GM18873 (cell line): Measurements from ENCODE around the gene ITGB2.
"Not testable (repeated sequence)": the region's sequence is repeated elsewhere in the genome, so short reads cannot be mapped to it uniquely, and the experiment has no call there.

ENCODE experiments used
- ATAC-seq: cut with Tn5 transposase; IDR thresholded peaks from one replicate; pipeline ENCODE4 v1.9.1; 2021; ENCODE audit warnings: mild to moderate bottlenecking, moderate library complexity, moderate number of reproducible peaks; ENCODE audit not compliant: unreplicated experiment, low FRiP score

The ITGB2 gene

GRCh38 chr21:44887126-44887806 is 33.4 kb downstream of the ITGB2 start:
- ATAC-seq = no peak

DNA sequence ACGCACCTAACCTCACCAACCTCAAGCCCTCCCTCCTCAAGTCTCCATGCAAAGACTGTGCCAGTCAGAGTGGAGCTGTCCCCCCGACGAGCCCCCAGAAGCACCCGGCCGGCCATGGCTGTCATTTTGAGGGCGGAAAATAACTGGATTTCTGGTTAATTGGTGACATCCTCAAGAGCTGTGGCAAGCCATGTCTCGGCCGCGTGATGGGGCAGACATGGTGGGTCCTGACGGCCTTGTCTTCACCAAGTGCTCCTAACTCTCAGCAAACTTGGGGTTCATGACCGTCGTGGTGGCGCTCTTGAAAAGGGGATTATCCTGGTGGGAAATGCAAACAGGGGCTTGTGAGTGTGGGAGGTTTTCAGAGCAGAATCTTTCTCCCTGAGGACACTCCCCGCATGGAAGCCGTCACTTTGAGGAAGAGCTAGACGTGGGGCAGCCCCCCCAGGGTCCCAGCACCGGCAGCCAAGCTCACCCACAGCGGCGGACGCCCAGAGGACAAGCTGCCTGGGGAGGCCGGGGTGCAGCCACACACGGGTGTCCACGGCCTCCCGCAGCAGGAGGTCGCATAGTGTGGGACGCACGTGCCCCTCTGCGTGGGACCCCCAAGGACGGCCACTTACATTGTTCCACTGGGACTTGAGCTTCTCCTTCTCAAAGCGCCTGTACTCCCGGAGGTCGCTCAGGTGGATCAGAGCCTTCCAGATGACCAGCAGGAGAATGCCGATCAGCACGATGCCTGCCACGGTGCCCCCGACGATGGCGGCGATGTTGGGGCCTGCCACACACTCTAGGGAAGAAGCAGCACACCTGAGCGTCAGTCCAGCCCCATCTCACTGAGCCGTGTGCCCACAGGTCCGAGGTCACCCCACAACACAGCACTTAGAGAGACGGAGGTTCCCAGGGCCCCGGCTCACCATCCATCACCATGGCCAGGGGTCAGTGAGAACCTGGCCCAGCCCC is 34.3 kb downstream of the ITGB2 start:
- ATAC-seq = no peak

DNA sequence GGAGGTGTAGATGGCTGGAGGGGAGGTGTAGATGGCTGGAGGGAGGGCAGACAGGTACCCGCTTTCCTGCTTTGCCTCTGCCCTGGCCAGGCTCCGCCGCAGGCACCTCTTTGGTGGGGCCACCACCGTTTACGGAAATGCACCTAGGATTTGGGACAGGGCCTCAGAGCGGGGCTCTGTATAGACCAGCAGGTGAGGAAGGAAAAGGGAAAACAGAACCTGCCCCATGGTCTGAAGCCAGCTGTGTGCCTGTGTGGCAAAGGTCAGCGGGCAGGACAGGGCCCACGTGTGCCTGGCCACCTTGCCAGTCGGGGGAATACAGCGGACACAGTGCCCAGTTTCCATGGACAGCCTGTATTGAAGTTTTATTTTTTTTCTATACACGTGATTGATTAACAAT is 35.1 kb downstream of the ITGB2 start:
- ATAC-seq = no peak

- no peak for ATAC-seq
Observed at GRCh38 chr21:44884097-44884496, 36.6 kb downstream of the ITGB2 start.

DNA sequence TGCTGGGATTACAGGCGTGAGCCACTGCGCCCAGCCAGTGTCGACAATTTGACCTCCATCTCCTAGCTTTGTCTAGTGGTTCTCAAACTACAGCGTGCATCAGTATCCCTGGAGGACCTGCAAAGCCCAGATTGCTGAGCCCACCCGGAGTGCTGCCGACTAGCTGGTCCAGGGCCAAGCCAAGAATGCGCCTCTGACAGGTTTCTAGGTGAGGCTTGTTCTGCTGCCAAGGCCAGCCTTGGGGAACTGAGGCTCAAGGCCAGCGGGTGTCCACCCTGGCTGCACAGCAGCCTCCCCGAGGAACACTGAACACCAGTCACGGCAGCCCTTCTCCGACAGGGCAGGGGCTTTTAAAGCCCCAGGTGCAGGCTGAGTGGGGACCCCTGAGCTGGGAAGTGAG is 37.4 kb downstream of the ITGB2 start:
- no peak for ATAC-seq

GRCh38 chr21:44881198-44881872 is 39.4 kb downstream of the ITGB2 start:
- no peak for ATAC-seq

- ATAC-seq = no peak
Observed at GRCh38 chr21:44880405-44881197, 40.1 kb downstream of the ITGB2 start.

- ATAC-seq = not testable (repeated sequence)
Observed at GRCh38 chr21:44879238-44879637, 41.5 kb downstream of the ITGB2 start.

DNA sequence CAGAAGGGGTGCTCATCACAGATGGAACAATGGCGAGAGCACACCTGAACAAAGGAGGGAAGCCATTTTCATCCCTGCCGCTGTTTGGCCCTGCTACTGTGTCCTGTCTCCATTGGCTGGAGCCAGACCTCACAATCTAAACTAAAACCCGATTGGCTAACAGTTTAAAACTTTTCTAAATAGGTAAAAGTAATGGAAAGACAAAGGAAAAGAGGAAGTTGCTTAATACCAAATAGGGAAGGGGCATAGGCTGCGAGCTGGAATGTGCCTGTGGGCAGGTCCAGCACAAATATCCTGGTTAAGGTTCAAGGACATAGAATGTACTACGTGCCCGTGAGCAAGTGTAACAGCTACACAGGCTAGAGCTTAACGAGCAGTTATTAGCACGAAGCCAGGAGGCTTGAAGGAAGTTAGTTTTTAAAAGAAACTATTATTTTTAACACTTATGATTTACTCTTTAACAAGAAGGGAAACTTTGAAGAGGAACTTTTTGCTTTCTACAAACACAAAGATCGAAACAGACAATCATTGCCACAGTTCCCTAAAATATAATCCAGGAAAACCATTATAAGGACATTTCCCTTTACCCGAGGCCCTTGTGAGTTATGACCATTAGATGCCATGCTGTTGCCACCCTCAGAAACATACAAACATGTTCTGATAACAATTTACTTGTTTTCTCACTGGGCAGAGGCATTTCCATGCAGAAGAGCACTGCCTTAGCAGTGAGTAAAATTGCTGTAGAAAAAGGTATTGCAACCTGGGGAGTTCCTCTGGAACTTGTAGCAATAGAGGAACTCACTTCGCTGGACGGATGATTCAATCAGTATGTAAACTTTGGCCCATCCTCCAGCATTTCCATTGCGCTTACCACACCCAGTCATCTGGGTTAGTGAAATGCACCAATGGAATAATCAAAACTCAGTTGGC is 42.4 kb downstream of the ITGB2 start:
- ATAC-seq = no peak

DNA sequence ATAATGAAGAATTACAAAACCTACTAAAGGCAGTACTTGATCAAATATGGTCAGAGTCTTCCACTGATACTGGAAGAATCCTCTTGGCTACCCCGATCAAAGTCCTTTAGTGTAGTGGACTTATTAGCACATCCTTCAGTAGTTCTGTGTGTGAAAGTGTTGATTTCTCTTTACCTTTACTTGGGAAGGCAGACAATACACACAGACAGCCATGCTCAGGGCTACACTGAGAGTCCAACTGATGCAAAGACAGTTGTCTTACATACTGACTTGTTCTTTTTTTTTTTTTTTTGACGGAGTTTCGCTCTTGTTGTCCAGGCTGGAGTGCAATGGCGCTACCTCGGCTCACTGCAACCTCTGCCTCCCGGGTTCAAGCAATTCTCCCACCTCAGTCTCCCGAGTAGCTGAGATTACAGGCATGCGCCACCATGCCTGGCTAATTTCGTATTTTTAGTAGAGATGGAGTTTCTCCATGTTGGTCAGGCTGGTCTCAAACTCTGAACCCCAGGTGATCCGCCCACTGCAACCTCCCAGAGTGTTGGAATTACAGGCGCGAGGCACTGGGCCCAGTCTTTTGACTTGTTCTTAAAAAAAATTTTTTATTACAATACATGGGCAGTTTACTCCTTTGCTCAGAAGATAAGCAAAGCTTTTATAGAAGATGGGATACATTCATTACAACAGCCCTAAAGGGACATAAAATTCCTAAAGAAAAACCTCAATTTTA is 43.7 kb downstream of the ITGB2 start:
- ATAC-seq = no peak

- ATAC-seq = no peak
Observed at GRCh38 chr21:44875316-44875700, 45.4 kb downstream of the ITGB2 start.

GRCh38 chr21:44874497-44875315 is 46.0 kb downstream of the ITGB2 start:
- ATAC-seq = no peak

DNA sequence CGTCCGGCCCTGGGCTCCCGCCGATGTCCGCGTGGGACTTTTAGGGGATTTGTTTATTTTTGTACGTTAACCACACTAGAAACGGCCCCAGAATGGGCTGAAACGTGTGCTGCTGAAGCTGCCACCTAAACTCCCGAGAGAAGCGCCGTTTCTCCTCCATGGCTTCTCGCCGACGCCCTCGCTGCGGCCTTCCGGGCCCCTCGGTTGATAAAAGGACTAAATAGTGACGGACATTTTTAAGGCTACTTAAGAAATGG is 46.5 kb downstream of the ITGB2 start:
- ATAC-seq = no peak

DNA sequence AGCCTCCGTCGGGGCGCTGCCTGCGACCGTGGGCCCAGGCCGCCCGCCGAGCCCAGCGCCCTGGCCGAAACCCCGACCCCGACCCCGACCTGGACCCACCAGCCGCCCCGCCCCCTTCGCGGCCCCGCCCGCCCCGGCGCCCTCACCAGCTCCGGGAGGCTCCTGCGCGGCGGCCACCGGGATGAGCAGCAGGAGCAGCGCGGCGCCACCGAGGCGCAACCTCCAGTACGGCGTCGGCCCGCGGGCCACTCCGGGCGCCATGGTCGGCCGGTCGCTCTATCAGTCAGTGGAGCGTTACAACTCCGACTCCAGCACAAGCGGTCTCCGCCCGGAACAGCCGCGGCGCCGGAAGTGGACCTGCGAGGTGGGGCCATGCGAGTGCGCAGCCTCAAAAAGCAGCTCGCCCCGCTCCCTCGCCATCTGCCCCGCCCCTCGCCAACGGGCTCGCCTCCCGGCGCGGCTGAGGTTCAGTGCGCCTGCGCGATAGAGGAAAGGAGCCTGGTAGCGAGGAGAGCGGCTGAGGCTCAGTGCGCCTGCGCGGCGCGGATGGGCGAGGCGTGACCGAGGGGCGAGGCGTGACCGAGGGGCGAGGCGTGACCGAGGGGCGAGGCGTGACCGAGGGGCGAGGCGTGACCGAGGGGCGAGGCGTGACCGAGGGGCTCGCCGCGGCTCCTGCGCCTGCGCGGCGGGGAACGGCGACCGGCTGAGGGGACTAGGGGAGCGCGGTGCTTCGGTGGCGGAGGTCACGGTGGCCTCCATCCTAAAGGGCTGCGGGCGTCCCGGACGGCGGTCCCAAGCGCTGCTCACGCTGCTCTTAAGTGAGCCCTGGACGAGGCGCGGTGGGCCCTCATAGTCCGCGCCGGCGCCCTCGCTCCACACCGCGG is 47.1 kb downstream of the ITGB2 start, which contains the start of gene PTTG1IP:
TSS of gene PTTG1IP (minus strand) at position 335 of the 884 bp plus-strand sequence. CDS start at position 261, 74 bp downstream.
- peak; percentile 76 for ATAC-seq

DNA sequence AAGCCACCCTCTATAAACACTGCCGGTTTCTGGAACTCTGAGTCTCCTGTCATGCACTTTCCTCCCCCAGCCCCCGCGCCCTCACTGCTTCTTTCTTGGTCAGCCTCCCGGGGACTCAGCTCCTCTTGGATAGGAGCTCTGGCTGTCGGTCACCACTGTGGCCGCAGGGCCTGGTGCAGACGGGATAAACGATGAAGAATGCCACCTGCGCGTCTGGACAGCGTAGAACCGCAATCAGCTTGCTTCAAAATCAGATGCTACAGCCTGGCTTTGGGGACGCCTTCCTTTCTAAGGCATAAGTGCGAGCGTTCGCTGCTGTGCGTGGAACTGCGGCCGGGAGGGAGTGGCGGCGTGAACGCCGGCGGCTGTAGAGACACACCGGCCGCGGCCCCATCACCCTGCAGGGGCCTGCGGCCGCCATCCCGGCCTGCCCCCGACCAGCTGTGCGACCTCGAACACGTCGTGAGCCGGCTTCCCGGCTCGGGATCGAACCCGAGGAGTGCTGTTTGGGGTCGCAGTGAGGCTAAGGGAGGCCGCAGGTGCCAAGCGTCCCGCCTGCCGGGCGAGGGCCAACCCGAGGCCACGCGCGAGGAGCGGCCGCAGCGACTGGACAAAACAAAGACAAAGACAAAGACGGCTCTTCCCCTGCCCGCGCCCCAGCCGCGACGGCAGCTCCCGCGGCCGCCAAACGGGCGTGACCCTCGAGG is 47.9 kb downstream of the ITGB2 start:
- no peak for ATAC-seq

DNA sequence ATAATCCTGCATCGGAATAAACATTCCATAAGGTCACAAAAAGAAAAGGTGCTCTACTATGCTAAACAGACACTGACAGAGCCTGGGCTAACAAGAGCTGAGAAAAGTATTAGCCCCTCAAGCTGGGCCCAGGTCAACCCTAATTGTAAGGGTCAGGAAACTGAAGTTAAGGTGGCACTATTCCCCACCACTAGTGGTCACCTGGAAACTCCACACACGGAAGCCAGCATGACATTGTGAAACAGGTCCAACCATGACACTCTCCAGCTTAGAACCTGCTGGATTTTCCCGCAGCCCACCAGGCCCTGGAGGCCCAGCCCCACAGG is 48.4 kb downstream of the ITGB2 start:
- no peak for ATAC-seq
